Measurements from ENCODE around the gene GMPPB. TPM values are rescaled to one million over a fixed set of nuclear protein-coding genes. Genes with fewer than 3 reads are reported as not detected.

Gene GMPPB
- total RNA-seq, 1 donor, result 30.2 TPM

GRCh38 chr3:49681232-49681522 lies 42.6 kb downstream of the GMPPB start:
- H3K4me3 ChIP-seq (ENCODE audit: low read depth, low read length), result no peak overlapping the region
- no peak for DNase-seq (ENCODE audit: low read depth)
- no peak for TF ChIP-seq CTCF (IDR thresholded peaks at IDR 0.05; ENCODE audit: insufficient read depth, low read depth, low read length)

- H3K4me3 ChIP-seq (ENCODE audit: low read depth, low read length), result no peak overlapping the region
- no peak for TF ChIP-seq CTCF (IDR thresholded peaks at IDR 0.05; ENCODE audit: insufficient read depth, low read depth, low read length)
Measured at GRCh38 chr3:49680493-49681231, 43.1 kb downstream of the GMPPB start.

GRCh38 chr3:49675912-49676311 lies 47.8 kb downstream of the GMPPB start:
- H3K4me3 ChIP-seq (ENCODE audit: low read depth, low read length), result no peak overlapping the region
- no peak for DNase-seq (ENCODE audit: low read depth)

More at GRCh38 chr3:49680493-49681231, 43.1 kb downstream of the GMPPB start:
- no peak for DNase-seq (ENCODE audit: low read depth)

GRCh38 chr3:49674497-49674983 lies 49.2 kb downstream of the GMPPB start:
- DNase-seq (ENCODE audit: low read depth), result no peak
- no peak for TF ChIP-seq CTCF (IDR thresholded peaks at IDR 0.05; ENCODE audit: insufficient read depth, low read depth, low read length)
- H3K4me3 ChIP-seq (ENCODE audit: low read depth, low read length), result peak overlapping the region; percentile 82

More at GRCh38 chr3:49675912-49676311, 47.8 kb downstream of the GMPPB start:
- TF ChIP-seq CTCF (IDR thresholded peaks at IDR 0.05; ENCODE audit: insufficient read depth, low read depth, low read length), result no peak

- H3K4me3 ChIP-seq (ENCODE audit: low read depth, low read length), result peak within 1 kb of the TSS; percentile 82
- peak; percentile 95 for DNase-seq (ENCODE audit: low read depth)
- TF ChIP-seq CTCF (IDR thresholded peaks at IDR 0.05; ENCODE audit: insufficient read depth, low read depth, low read length), result no peak
Measured at GRCh38 chr3:49673715-49674496, 49.8 kb downstream of the GMPPB start, which contains the start of gene APEH. APEH (plus strand) TSS chr3:49674351; CDS start chr3:49674402, 51 bp downstream.

- no peak for TF ChIP-seq CTCF (IDR thresholded peaks at IDR 0.05; ENCODE audit: insufficient read depth, low read depth, low read length)
- H3K4me3 ChIP-seq (ENCODE audit: low read depth, low read length), result peak overlapping the region; percentile 82
- no peak for DNase-seq (ENCODE audit: low read depth)
Measured at GRCh38 chr3:49673121-49673714, 50.5 kb downstream of the GMPPB start.
